HG03558 (cell line): ENCODE data around the gene SERPINC1.
"Not testable (repeated sequence)": the region's sequence is repeated elsewhere in the genome, so short reads cannot be mapped to it uniquely, and the experiment has no call there.

Experiments used
- ATAC-seq: cut with Tn5 transposase; IDR thresholded peaks from one replicate; pipeline ENCODE4 v1.9.1; 2021; ENCODE audit warnings: moderate number of reproducible peaks; ENCODE audit not compliant: unreplicated experiment; ENCODE audit errors: extremely low read depth

Gene SERPINC1

GRCh38 chr1:173917149-173917548 lies at the start of gene SERPINC1:
Gene SERPINC1 (minus strand): TSS chr1:173917327. CDS start chr1:173917259, 68 bp downstream.
- ATAC-seq, result no peak

GRCh38 chr1:173965896-173966295 lies 48.8 kb upstream of the SERPINC1 start:
- ATAC-seq, result not testable (repeated sequence)

- no peak for ATAC-seq
Observed at GRCh38 chr1:173963477-173963876, 46.4 kb upstream of the SERPINC1 start.

- no peak for ATAC-seq
Observed at GRCh38 chr1:173960625-173961024, 43.5 kb upstream of the SERPINC1 start.

- no peak for ATAC-seq
Observed at GRCh38 chr1:173954179-173954578, 37.1 kb upstream of the SERPINC1 start.

- no peak for ATAC-seq
Observed at GRCh38 chr1:173948594-173948993, 31.5 kb upstream of the SERPINC1 start.

- no peak for ATAC-seq
Observed at GRCh38 chr1:173946380-173946921, 29.3 kb upstream of the SERPINC1 start.

GRCh38 chr1:173937062-173937461 lies 19.9 kb upstream of the SERPINC1 start:
- ATAC-seq, result no peak

- ATAC-seq, result no peak
Observed at GRCh38 chr1:173934440-173934839, 17.3 kb upstream of the SERPINC1 start.

GRCh38 chr1:173930541-173930940 lies 13.4 kb upstream of the SERPINC1 start:
- ATAC-seq, result not testable (repeated sequence)

GRCh38 chr1:173925306-173926242 lies 8.4 kb upstream of the SERPINC1 start:
- ATAC-seq, result no peak

GRCh38 chr1:173920861-173921260 lies 3.7 kb upstream of the SERPINC1 start:
- no peak for ATAC-seq

- no peak for ATAC-seq
Observed at GRCh38 chr1:173917635-173918493, 737 bp upstream of the SERPINC1 start.

- ATAC-seq, result no peak
Observed at GRCh38 chr1:173916667-173917066, 460 bp downstream of the SERPINC1 start.

GRCh38 chr1:173915596-173915995 lies 1.5 kb downstream of the SERPINC1 start:
- no peak for ATAC-seq

GRCh38 chr1:173914366-173914871 lies 2.7 kb downstream of the SERPINC1 start:
- no peak for ATAC-seq

GRCh38 chr1:173913111-173913510 lies 4.0 kb downstream of the SERPINC1 start:
- ATAC-seq, result no peak

GRCh38 chr1:173903827-173904531 lies 13.1 kb downstream of the SERPINC1 start:
- ATAC-seq, result no peak

GRCh38 chr1:173900992-173901391 lies 16.1 kb downstream of the SERPINC1 start:
- ATAC-seq, result no peak

GRCh38 chr1:173900427-173900826 lies 16.7 kb downstream of the SERPINC1 start:
- ATAC-seq, result no peak
